BJ (cell line): ENCODE measurements around the gene C3orf20. TPM values are rescaled to one million over a fixed set of nuclear protein-coding genes. Genes with fewer than 3 reads are reported as not detected.

ENCODE experiments used
- CTCF ChIA-PET: fragments of 350-600 bp; formaldehyde crosslinking; extraction: SDS; loops from one replicate; lab custom pipeline; 2021; ENCODE audit warnings: antibody characterized with exemption, inconsistent platforms; lab: Yijun Ruan, JAX
- POLR2A ChIA-PET: fragments of 300-600 bp; sonication (Branson Sonifier 250); formaldehyde crosslinking; extraction: SDS; loops from one replicate; lab custom pipeline; 2021; ENCODE audit warnings: antibody characterized with exemption; lab: Charles Lee
- DNase-seq: peaks from one replicate; pipeline ENCODE4 v3.0.0-alpha.2; 2011; ENCODE audit warnings: low read depth
- H3K27me3 ChIP-seq: 2 replicates; pipeline ENCODE4 v1.6.0; 2011; ENCODE audit warnings: low read length; ENCODE audit not compliant: control insufficient read depth, insufficient read depth
- H3K36me3 ChIP-seq: 2 replicates; pipeline ENCODE4 v1.5.1; 2011; ENCODE audit warnings: low read length; ENCODE audit not compliant: control insufficient read depth, insufficient read depth
- H3K4me3 ChIP-seq: 2 replicates; pipeline ENCODE4 v1.5.1; 2011; ENCODE audit warnings: low read depth, mild to moderate bottlenecking, control low read depth, low read length
- CTCF ChIP-seq: IDR thresholded peaks from 2 replicates; pipeline ENCODE4 v1.5.1; 2011; ENCODE audit warnings: low read depth, mild to moderate bottlenecking, control low read depth, inconsistent platforms, low read length, moderate library complexity; ENCODE audit not compliant: insufficient read depth
- polyA plus RNA-seq: library from polyadenylated mRNA; depleted of rRNA; stranded (reverse); fragments of >200 nt; gene quantifications from 2 replicates; pipeline ENCODE4 v1.2.3, GENCODE V29; 2011

Gene C3orf20
- polyA plus RNA-seq, 1 experiment: not detected

GRCh38 chr3:14657579-14657978 is 17.4 kb upstream of the C3orf20 start:
- CTCF ChIA-PET: no interaction called here
- TF ChIP-seq CTCF: no peak
- Histone ChIP-seq H3K36me3 (peaks cover 31% of the 10 kb centered on the region), H3K4me3 (no peak overlapping the region), H3K27me3 (no peaks in the 10 kb centered on the region)
- POLR2A ChIA-PET: no interaction called here
- no peak for DNase-seq

DNA sequence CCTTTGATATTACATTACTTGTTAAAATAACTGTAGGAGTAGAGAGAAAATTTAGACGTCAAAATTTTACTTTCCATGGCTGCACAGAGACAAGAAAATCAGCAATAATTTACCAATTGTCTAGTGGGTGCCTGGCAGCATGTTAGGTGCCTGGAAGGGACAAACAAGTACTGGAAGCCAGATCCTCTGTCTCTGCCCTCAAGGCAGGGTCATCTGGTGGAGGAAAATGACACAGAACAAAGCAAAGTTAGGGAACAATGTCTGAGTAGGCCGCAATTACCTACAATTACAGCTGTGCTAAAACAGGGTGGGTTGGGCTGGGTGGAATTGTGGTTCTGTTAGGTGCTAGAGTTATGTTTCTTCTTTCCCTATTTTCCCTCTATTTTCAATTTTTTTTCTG is 16.0 kb upstream of the C3orf20 start:
- H3K4me3 ChIP-seq: no peak overlapping the region
- H3K27me3 ChIP-seq: no peaks in the 10 kb centered on the region
- POLR2A ChIA-PET: no interaction called here
- no peak for DNase-seq
- TF ChIP-seq CTCF: no peak
- H3K36me3 ChIP-seq: peaks cover 37% of the 10 kb centered on the region
- CTCF ChIA-PET: no interaction called here

GRCh38 chr3:14660942-14661341 is 14.0 kb upstream of the C3orf20 start:
- Histone ChIP-seq H3K4me3 (no peak overlapping the region), H3K36me3 (peaks cover 40% of the 10 kb centered on the region), H3K27me3 (no peaks in the 10 kb centered on the region)
- CTCF ChIA-PET: interaction anchor here (0.9 kb wide), 2 partner anchors 8 to 9 kb away, joined by 3 read pairs; no protein-coding TSS in a partner anchor
- POLR2A ChIA-PET: no interaction called here
- TF ChIP-seq CTCF: no peak
- no peak for DNase-seq

GRCh38 chr3:14663396-14664135 is 11.4 kb upstream of the C3orf20 start:
- Histone ChIP-seq H3K27me3 (no peaks in the 10 kb centered on the region), H3K36me3 (peaks cover 44% of the 10 kb centered on the region), H3K4me3 (no peak overlapping the region)
- ChIA-PET CTCF (interaction anchor here (0.7 to 1.6 kb wide), 2 partner anchors 8 to 161 kb away, joined by 3 to 4 read pairs; no protein-coding TSS in a partner anchor), POLR2A (no interaction called here)
- DNase-seq: no peak
- no peak for TF ChIP-seq CTCF

DNA sequence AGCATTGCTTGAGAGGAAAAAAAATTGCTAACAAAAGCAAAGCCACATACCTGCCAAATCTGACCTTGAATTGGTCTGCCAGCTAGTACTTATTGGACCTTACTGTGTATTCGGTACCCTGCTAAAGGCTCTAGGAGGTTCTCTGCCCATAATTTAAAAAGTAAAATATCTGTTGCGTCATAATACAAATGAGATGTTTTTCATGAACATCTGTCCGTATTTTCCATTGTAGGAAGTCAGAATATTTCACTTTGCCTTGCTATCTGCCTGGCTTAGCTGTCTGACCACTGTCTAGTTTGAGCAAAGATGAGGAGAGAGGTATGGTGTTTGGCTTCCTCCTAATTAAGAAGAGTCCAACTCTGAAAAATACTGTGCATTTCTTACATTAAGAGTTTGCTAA is 10.8 kb upstream of the C3orf20 start:
- Histone ChIP-seq H3K4me3 (no peak overlapping the region), H3K36me3 (peaks cover 46% of the 10 kb centered on the region), H3K27me3 (no peaks in the 10 kb centered on the region)
- ChIA-PET POLR2A (no interaction called here), CTCF (interaction anchor here (0.6 to 1.6 kb wide), 2 partner anchors 9 to 261 kb away, joined by 3 to 4 read pairs; no protein-coding TSS in a partner anchor)
- no peak for TF ChIP-seq CTCF
- no peak for DNase-seq
